GM19397 (cell line): ENCODE measurements around the gene JARID2.

Experiments used
- ATAC-seq: cut with Tn5 transposase; IDR thresholded peaks from one replicate; pipeline ENCODE4 v1.9.1; 2021; ENCODE audit warnings: mild to moderate bottlenecking, moderate library complexity; ENCODE audit not compliant: unreplicated experiment

The JARID2 gene

GRCh38 chr6:15350386-15351083 lies 104.7 kb downstream of the JARID2 start:
- ATAC-seq: no peak

- no peak for ATAC-seq
Measured at GRCh38 chr6:15351631-15352030, 105.8 kb downstream of the JARID2 start.

DNA sequence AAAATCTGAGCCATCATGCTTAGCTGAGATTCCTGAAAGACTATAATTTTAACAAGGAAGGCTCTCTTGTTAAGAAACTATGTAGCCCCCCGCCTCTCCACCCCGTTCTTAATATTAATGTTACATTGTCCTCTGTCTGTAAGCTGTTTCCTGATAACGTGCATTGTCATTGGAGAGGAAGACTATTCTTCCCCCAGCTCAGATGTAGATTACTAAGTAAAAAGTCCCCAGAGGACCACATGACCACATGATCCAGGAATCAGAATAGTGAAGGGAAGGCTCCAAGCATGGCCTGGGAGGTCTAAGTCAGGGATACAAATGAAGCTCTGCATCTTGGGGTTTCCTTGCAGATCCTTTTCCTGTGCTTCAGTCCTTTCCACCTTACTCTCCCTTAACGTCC lies 106.4 kb downstream of the JARID2 start:
- ATAC-seq: no peak

DNA sequence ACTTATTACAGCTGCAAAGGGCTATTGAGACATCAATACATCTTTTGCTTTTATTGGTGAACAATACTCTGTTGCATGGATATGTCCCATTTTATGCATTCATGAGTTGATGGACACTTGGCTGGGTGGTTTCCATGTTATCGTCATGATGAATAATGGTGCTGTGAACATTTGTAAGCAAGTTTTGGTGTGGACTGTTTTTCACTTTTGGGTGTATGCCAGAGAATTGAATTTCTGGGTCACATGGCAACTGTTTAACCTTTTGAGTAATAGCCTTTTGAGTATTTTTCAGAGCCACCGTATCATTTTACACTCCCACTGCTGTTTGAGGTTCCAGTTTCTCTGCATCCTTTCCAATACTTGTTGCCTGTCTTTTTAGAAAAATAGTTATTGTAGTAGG lies 107.0 kb downstream of the JARID2 start:
- ATAC-seq: no peak

DNA sequence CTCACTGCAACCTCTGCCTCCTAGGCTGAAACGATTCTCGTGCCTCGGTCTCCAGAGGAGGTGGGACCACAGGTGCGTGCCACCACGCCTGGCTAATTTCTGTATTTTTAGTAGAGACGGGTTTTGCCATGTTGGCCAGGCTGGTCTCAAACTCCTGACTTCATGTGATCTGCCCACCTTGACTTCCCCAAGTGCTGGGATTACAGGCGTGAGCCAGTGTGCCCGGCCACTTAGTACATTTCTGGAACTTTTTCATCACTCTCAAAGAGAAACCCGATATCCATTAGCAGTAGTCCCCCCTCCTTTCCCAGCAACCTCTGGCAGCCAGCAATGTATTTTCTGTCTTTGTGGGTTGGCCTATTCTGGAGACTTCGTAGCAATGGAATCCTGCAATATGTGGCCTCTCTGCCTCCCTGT lies 109.8 kb downstream of the JARID2 start:
- no peak for ATAC-seq

- no peak for ATAC-seq
Measured at GRCh38 chr6:15356179-15356578, 110.3 kb downstream of the JARID2 start.

DNA sequence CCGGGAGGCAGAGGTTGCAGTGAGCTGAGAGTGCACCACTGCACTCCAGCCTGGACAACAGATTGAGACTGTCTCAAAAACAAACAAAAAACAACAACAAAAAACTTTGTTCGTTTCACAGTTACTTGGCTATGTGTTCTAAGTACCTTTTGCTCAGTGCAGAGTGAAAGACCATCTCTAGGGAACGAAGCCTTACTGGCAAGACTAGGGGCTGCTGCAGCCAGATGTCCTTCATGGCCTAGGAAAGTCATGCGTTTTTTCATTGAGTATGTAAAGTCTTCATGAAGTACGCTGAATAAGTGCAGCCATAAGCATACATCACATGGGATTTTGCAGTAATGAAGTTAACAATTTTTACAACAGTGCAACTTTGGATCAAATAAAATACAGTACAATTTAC lies 111.1 kb downstream of the JARID2 start:
- no peak for ATAC-seq

DNA sequence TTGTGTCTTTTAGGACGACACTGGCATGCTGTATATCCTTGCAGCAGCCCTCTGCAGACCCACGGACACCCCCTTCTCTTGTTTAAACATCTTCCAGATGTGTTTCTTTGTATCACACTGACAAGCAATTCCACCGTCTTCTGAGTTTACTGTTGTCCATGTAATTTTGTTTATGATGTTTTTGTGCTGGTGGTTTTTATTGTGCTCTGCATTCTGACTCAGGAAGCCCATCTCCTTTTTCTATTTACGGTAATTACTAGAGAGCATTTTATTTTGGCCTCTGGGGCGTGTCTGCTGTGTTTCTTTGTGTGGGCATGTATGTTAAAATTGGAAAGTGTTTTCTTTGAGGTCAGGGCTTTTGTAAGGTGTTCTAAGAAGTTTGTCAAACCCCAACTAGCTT lies 111.9 kb downstream of the JARID2 start:
- no peak for ATAC-seq

DNA sequence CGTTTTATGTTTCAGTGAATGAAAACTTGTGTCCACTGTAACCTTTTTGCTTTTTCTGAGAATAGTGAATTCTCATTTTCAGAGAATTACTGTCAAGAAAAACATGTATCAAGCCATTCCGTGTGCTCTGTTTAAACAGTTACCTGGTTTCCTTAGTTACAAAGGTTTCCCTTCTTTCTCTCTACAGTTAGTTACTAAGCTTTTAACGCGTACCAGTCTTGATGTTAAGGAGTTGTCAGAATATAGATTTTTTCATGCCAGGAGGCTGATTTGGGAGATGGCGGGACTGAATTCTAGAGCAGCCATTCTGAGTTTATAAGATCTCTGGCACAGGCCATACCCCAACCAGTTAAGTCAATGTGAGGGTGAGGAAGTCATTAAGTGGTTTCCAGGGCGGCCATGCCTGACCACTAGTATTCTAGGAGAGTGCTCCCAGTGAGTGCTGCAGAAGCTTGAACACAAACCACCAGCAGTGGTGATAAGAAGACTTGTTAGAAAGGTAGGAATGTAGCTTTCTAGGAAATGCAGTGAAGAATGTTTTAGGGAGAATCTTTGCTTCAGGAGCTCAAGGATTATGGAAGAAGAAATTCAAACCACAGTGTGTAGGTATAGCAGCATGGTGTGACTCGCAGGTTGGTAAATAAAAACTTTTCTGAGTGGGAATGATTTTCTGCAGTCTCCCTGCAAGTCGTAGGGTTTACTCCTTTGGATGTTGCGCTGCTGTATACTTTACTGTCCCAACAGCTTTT lies 112.9 kb downstream of the JARID2 start:
- peak; percentile 34 for ATAC-seq

- ATAC-seq: peak; percentile 44
Measured at GRCh38 chr6:15359335-15359862, 113.5 kb downstream of the JARID2 start.

DNA sequence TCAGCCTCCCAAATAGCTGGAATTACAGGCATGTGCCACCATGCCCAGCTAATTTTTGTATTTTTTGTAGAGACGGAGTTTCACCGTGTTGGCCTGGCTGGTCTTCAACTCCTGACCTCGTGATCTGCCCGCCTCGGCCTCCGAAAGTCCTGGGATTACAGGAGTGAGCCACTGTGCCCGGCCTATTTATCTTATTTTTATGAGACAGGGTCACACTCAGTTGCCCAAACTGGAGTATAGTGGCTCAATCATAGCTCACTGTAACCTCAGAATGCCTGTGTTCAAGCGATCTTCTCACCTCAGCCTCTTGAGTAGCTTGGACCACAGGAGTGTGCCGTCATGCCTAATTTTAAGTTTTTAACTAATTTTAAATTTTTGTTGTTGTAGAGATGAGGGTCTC lies 114.4 kb downstream of the JARID2 start:
- ATAC-seq: no peak

- ATAC-seq: no peak
Measured at GRCh38 chr6:15361197-15361596, 115.3 kb downstream of the JARID2 start.

GRCh38 chr6:15362274-15363160 lies 116.6 kb downstream of the JARID2 start:
- ATAC-seq: no peak

DNA sequence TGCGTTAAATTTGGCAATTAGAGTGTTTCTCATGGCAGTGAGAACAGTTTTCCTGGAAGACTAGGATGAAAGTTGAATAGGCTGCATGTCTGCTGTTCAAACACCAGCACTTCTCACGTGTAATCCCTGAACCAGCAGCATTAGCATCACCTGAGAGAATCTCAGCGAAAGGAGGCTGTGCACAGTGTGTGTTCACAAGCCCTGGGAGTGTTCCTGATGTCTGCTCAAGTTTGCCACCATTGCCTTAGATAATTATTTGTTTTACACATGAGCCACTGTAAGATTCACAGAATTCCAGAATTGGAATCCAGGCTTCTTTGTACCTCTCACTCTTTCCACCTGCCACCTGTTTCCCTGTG lies 117.3 kb downstream of the JARID2 start:
- ATAC-seq: no peak

DNA sequence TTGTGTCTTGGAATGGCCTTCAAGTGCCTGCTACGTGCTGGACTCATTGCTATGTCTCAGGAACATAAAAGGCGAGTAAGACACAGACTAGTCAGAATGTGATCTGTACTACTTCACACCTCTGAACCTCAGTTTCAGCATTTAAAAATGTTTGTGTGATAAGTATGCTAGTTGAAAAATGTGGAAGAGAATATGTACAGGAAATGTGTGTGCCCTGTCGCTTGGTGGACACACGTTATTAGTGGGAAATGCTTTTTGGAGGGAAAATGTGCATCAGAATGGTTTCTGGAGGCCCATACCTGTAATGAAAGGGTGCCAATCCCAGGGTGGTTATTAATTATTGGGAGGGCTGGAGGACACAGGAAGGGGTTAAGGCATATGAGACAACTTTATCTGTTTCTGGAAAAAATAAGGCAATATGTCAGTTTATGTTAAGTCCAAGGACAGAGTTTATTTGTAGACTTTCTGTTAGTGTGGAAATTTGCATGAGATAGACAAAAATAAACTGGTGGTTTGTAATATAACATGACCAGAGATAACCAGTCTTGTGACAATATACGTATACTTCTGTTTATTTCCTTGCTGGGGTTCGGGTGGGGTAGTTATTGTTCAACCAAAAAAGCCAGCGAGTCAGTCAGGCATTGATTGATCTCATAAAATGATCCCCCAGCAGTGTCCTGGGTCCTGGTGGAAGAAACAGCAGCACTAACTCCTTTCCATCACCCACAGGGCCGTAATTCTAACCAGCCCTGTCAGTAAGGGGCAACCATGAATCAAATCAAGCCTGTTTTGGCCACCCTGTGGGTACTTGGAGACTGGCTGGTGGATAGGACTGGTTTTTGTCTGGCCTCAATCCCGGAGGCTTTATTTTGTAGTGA lies 117.9 kb downstream of the JARID2 start:
- ATAC-seq: peak; percentile 39

- no peak for ATAC-seq
Measured at GRCh38 chr6:15364401-15365037, 118.7 kb downstream of the JARID2 start.

GRCh38 chr6:15365273-15365687 lies 119.4 kb downstream of the JARID2 start:
- no peak for ATAC-seq

DNA sequence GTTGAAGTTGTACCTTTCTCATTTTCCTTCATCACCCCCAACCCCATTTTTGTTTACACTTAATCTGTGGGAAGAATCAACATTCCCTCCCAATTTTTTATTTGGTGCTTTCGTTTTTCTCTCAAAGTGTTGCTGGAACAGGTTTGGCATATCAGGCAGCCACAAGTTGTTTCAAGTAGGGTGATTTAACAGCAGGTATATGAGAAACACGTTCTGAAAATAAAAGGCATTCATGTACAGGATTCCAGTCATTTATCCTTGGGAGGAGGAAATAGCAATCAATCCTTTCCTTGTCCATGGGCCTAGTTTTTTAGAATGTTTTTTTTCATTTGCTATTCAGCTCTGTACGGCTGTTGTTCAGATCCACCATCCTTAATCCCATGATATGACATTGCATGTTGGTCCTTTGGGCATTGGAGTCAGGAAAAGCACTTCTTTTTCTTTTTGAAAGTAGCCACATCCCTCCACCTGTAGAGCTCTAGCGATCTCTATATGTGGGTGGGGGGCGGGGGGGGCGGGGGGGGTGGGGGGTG lies 120.2 kb downstream of the JARID2 start:
- ATAC-seq: no peak

- no peak for ATAC-seq
Measured at GRCh38 chr6:15366879-15367278, 121.0 kb downstream of the JARID2 start.

- ATAC-seq: no peak
Measured at GRCh38 chr6:15368186-15368585, 122.3 kb downstream of the JARID2 start.
